HepG2 (cell line): ENCODE measurements around the gene SLC34A3. TPM values are rescaled to one million over a fixed set of nuclear protein-coding genes. Genes with fewer than 3 reads are reported as not detected.

ENCODE experiments used
- EP300 ChIP-seq, 3 experiments: sonication (generic) in 1 of 3; formaldehyde crosslinking in 1 of 3; IDR thresholded peaks; 2 replicates each; pipeline versions ENCODE4 v1.5.1 to v1.6.1; 2011 to 2020; ENCODE audit warnings: low read depth in 2 of 3, low read length in 2 of 3, borderline replicate concordance in 1 of 3, improper control_type of control experiment in 1 of 3, mild to moderate bottlenecking in 1 of 3, missing genetic modification reagents in 1 of 3, moderate library complexity in 1 of 3
- FOXK2 ChIP-seq: fragments of 450-650 bp; IDR thresholded peaks from 2 replicates; pipeline ENCODE4 v1.6.1; 2016
- FOXP1 ChIP-seq, 2 experiments: fragments of 450-650 bp in 1 of 2; IDR thresholded peaks; 2 replicates each; pipeline ENCODE4 v1.6.1; 2017 to 2018; ENCODE audit warnings: antibody characterized with exemption in 1 of 2
- HOXA9 ChIP-seq: sonication (generic); formaldehyde crosslinking; IDR thresholded peaks from 2 replicates; pipeline ENCODE4 v1.8.1; 2022; ENCODE audit warnings: missing genetic modification reagents, mild to moderate bottlenecking, moderate library complexity, borderline replicate concordance
- MED1 ChIP-seq: sonication (generic); formaldehyde crosslinking; IDR thresholded peaks from 2 replicates; pipeline ENCODE4 v1.4.0; 2020; ENCODE audit warnings: missing genetic modification reagents
- MEIS1 ChIP-seq: sonication (generic); formaldehyde crosslinking; IDR thresholded peaks from 2 replicates; pipeline ENCODE4 v1.9.0; 2021; ENCODE audit warnings: mild to moderate bottlenecking, missing genetic modification reagents, moderate library complexity, borderline replicate concordance
- MIER3 ChIP-seq: IDR thresholded peaks from 2 replicates; pipeline ENCODE4 v1.6.1; 2016; ENCODE audit warnings: missing compliant biosample characterization, borderline replicate concordance
- MXD4 ChIP-seq: IDR thresholded peaks from 2 replicates; pipeline ENCODE4 v1.6.1; 2016; ENCODE audit warnings: mild to moderate bottlenecking, missing biosample characterization, missing genetic modification reagents
- TBX2 ChIP-seq: sonication (generic); formaldehyde crosslinking; IDR thresholded peaks from 2 replicates; pipeline ENCODE4 v1.5.0; 2020; ENCODE audit warnings: missing genetic modification reagents, mild to moderate bottlenecking, borderline replicate concordance
- ZKSCAN8 ChIP-seq: IDR thresholded peaks from 2 replicates; pipeline ENCODE4 v1.6.1; 2016; ENCODE audit warnings: borderline replicate concordance, missing genetic modification reagents, missing compliant biosample characterization
- ZNF354B ChIP-seq: sonication (generic); formaldehyde crosslinking; IDR thresholded peaks from 2 replicates; pipeline ENCODE4 v1.8.0; 2022; ENCODE audit warnings: mild to moderate bottlenecking, missing genetic modification reagents
- ZNF441 ChIP-seq: sonication (generic); formaldehyde crosslinking; IDR thresholded peaks from 2 replicates; pipeline ENCODE4 v1.7.0; 2021; ENCODE audit warnings: missing genetic modification reagents, borderline replicate concordance
- ZNF530 ChIP-seq: sonication (generic); formaldehyde crosslinking; IDR thresholded peaks from 2 replicates; pipeline ENCODE4 v1.5.0; 2020; ENCODE audit warnings: low read depth, mild to moderate bottlenecking, missing genetic modification reagents
- ZNF644 ChIP-seq: IDR thresholded peaks from 2 replicates; pipeline ENCODE4 v1.6.1; 2016; ENCODE audit warnings: low read depth
- polyA plus RNA-seq, 8 experiments: library from polyadenylated mRNA; depleted of rRNA in 3 of 8; stranded (reverse) in 7 of 8; unstranded in 1 of 8; fragments of >200 nt; fragmentation: Illumina TruSeq in 4 of 8; extraction: Trizol in 4 of 8; gene quantifications; 2 replicates each; pipeline versions ENCODE4 v1.2.1 to v1.2.3, GENCODE V29; 2011 to 2016; ENCODE audit warnings: low read depth in 4 of 8, missing spikeins in 1 of 8, mixed read lengths in 1 of 8; ENCODE audit not compliant: insufficient read depth in 1 of 8
- total RNA-seq, 5 experiments: library from RNA; depleted of rRNA; stranded (reverse); fragments of >200 nt; fragmentation: Illumina TruSeq; extraction: Trizol; gene quantifications; 2 replicates each; pipeline ENCODE4 v1.2.3, GENCODE V29; 2016; ENCODE audit warnings: low read depth in 1 of 5
- TF ChIP-seq, protein P1 (sequence below): sonication (generic); formaldehyde crosslinking; IDR thresholded peaks from 2 replicates; pipeline ENCODE4 v1.8.0; 2022; ENCODE audit warnings: missing genetic modification reagents, mild to moderate bottlenecking, moderate library complexity, borderline replicate concordance
- TF ChIP-seq, protein P2 (sequence below), 2 experiments: fragments of 450-650 bp in 1 of 2; sonication (generic) in 1 of 2; formaldehyde crosslinking in 1 of 2; IDR thresholded peaks; 2 replicates each; pipeline versions ENCODE4 v1.6.1 to v1.8.0; 2016 to 2022; ENCODE audit warnings: antibody characterized with exemption in 1 of 2, mild to moderate bottlenecking in 1 of 2, missing genetic modification reagents in 1 of 2
- TF ChIP-seq, protein P3 (sequence below): fragments of 450-650 bp; IDR thresholded peaks from 2 replicates; pipeline ENCODE4 v1.6.1; 2017

The SLC34A3 gene
- total and polyA plus RNA-seq, 2 of the 13 experiments (the other 11 are each of a cell fraction or from before 2014, with no cell fraction given) = 0.07 to 1.0 TPM

DNA sequence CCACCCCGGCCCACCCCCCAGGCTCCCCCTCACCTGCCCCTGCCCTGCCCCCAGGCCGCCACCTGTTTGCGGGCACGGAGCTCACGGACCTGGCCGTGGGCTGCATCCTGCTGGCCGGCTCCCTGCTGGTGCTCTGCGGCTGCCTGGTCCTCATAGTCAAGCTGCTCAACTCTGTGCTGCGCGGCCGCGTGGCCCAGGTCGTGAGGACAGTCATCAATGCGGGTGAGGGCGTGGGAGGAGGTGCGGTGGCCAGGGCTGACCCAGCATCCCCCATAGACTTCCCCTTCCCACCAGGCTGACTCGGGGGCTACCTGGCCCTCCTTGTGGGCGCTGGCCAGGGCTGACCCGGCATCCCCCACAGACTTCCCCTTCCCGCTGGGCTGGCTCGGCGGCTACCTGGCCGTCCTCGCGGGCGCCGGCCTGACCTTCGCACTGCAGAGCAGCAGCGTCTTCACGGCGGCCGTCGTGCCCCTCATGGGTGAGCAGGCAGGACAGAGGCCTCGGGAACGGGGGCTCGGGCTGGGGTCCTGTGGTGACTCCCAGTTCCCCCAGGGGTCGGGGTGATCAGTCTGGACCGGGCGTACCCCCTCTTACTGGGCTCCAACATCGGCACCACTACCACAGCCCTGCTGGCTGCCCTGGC lies 3.5 kb downstream of the SLC34A3 start (continued):
- TF ChIP-seq EP300 (IDR thresholded peaks at IDR 0.05; ENCODE audit: low read depth in 2 of 2, low read length in 2 of 2) = no peak
- TF ChIP-seq EP300 (CRISPR knock-in tag; IDR thresholded peaks at IDR 0.05; ENCODE audit: borderline replicate concordance) = no peak
- TF ChIP-seq FOXK2 = no peak
- TF ChIP-seq, protein P1, sequence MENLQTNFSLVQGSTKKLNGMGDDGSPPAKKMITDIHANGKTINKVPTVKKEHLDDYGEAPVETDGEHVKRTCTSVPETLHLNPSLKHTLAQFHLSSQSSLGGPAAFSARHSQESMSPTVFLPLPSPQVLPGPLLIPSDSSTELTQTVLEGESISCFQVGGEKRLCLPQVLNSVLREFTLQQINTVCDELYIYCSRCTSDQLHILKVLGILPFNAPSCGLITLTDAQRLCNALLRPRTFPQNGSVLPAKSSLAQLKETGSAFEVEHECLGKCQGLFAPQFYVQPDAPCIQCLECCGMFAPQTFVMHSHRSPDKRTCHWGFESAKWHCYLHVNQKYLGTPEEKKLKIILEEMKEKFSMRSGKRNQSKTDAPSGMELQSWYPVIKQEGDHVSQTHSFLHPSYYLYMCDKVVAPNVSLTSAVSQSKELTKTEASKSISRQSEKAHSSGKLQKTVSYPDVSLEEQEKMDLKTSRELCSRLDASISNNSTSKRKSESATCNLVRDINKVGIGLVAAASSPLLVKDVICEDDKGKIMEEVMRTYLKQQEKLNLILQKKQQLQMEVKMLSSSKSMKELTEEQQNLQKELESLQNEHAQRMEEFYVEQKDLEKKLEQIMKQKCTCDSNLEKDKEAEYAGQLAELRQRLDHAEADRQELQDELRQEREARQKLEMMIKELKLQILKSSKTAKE = 0 out of 2 replicates have a peak, but pooled peaks have one; percentile 20
- TF ChIP-seq MXD4 (CRISPR knock-in tag) = no peak
- no peak; the same call in 1 of the 2 replicates for TF ChIP-seq TBX2 (CRISPR knock-in tag)
- no peak for TF ChIP-seq ZNF441 (CRISPR knock-in tag)
- no peak for TF ChIP-seq MEIS1 (CRISPR knock-in tag)
- no peak for TF ChIP-seq ZNF530 (CRISPR knock-in tag)
- TF ChIP-seq ZNF644 = no peak
- TF ChIP-seq, protein P2, sequence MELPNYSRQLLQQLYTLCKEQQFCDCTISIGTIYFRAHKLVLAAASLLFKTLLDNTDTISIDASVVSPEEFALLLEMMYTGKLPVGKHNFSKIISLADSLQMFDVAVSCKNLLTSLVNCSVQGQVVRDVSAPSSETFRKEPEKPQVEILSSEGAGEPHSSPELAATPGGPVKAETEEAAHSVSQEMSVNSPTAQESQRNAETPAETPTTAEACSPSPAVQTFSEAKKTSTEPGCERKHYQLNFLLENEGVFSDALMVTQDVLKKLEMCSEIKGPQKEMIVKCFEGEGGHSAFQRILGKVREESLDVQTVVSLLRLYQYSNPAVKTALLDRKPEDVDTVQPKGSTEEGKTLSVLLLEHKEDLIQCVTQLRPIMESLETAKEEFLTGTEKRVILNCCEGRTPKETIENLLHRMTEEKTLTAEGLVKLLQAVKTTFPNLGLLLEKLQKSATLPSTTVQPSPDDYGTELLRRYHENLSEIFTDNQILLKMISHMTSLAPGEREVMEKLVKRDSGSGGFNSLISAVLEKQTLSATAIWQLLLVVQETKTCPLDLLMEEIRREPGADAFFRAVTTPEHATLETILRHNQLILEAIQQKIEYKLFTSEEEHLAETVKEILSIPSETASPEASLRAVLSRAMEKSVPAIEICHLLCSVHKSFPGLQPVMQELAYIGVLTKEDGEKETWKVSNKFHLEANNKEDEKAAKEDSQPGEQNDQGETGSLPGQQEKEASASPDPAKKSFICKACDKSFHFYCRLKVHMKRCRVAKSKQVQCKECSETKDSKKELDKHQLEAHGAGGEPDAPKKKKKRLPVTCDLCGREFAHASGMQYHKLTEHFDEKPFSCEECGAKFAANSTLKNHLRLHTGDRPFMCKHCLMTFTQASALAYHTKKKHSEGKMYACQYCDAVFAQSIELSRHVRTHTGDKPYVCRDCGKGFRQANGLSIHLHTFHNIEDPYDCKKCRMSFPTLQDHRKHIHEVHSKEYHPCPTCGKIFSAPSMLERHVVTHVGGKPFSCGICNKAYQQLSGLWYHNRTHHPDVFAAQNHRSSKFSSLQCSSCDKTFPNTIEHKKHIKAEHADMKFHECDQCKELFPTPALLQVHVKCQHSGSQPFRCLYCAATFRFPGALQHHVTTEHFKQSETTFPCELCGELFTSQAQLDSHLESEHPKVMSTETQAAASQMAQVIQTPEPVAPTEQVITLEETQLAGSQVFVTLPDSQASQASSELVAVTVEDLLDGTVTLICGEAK (IDR thresholded peaks at IDR 0.05) = no peak
- TF ChIP-seq, protein P2 (CRISPR knock-in tag; IDR thresholded peaks at IDR 0.05) = peak; percentile 43; the same call in 1 of the 2 replicates
- no peak for TF ChIP-seq FOXP1 (IDR thresholded peaks at IDR 0.05)
- TF ChIP-seq FOXP1 (CRISPR knock-in tag; IDR thresholded peaks at IDR 0.05) = no peak
- TF ChIP-seq MED1 = no peak
- no peak for TF ChIP-seq ZKSCAN8 (CRISPR knock-in tag)
- TF ChIP-seq HOXA9 = peak; percentile 49; the same call in 1 of the 2 replicates
- no peak for TF ChIP-seq MIER3 (CRISPR knock-in tag)
- TF ChIP-seq ZNF354B (CRISPR knock-in tag) = no peak
- TF ChIP-seq, protein P3, sequence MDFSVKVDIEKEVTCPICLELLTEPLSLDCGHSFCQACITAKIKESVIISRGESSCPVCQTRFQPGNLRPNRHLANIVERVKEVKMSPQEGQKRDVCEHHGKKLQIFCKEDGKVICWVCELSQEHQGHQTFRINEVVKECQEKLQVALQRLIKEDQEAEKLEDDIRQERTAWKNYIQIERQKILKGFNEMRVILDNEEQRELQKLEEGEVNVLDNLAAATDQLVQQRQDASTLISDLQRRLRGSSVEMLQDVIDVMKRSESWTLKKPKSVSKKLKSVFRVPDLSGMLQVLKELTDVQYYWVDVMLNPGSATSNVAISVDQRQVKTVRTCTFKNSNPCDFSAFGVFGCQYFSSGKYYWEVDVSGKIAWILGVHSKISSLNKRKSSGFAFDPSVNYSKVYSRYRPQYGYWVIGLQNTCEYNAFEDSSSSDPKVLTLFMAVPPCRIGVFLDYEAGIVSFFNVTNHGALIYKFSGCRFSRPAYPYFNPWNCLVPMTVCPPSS = no peak
